NCI-H82 (cell line): Measurements from ENCODE around the gene SYAP1.
A peak's percentile ranks its signal among the peaks of the same experiment; 100 is the strongest.
"Not testable (repeated sequence)": the region's sequence is repeated elsewhere in the genome, so short reads cannot be mapped to it uniquely, and the experiment has no call there.

Experiments used
- DNase-seq: peaks from one replicate; lab custom pipeline; 2025; lab: John Stamatoyannopoulos, UW

The SYAP1 gene

GRCh38 chrX:16719334-16720084 lies at the start of gene SYAP1:
TSS of gene SYAP1 (plus strand) at chrX:16719612. CDS start at chrX:16719725, 113 bp downstream.
- peak; percentile 98 for DNase-seq

- peak; percentile 59 for DNase-seq
These were observed 48.4 kb upstream of the SYAP1 start for GRCh38 chrX:16671005-16671404.

- DNase-seq: no peak
These were observed 40.7 kb upstream of the SYAP1 start for GRCh38 chrX:16678689-16679088.

GRCh38 chrX:16683007-16683664 lies 36.3 kb upstream of the SYAP1 start:
- DNase-seq: no peak

- DNase-seq: no peak
These were observed 31.9 kb upstream of the SYAP1 start for GRCh38 chrX:16687514-16687913.

GRCh38 chrX:16695079-16695676 lies 24.2 kb upstream of the SYAP1 start:
- peak; percentile 72 for DNase-seq

- DNase-seq: no peak
These were observed 22.5 kb upstream of the SYAP1 start for GRCh38 chrX:16696956-16697355.

- DNase-seq: no peak
These were observed 20.0 kb upstream of the SYAP1 start for GRCh38 chrX:16699389-16699788.

- no peak for DNase-seq
These were observed 18.7 kb upstream of the SYAP1 start for GRCh38 chrX:16700734-16701133.

- no peak for DNase-seq
These were observed 16.5 kb upstream of the SYAP1 start for GRCh38 chrX:16702700-16703599.

- no peak for DNase-seq
These were observed 14.0 kb upstream of the SYAP1 start for GRCh38 chrX:16705370-16705769.

- no peak for DNase-seq
These were observed 11.4 kb upstream of the SYAP1 start for GRCh38 chrX:16708016-16708415.

GRCh38 chrX:16711219-16711811 lies 8.1 kb upstream of the SYAP1 start:
- DNase-seq: no peak

- peak; percentile 30 for DNase-seq
These were observed 7.4 kb upstream of the SYAP1 start for GRCh38 chrX:16711893-16712547.

- DNase-seq: peak; percentile 61
These were observed 6.8 kb upstream of the SYAP1 start, which contains the start of gene CTPS2 for GRCh38 chrX:16712548-16713155. TSS of gene CTPS2 (minus strand) at chrX:16712669. CDS start at chrX:16702902, 9,767 bp downstream.

- DNase-seq: no peak
These were observed 4.9 kb upstream of the SYAP1 start for GRCh38 chrX:16714504-16714903.

GRCh38 chrX:16715638-16716037 lies 3.8 kb upstream of the SYAP1 start:
- not testable (repeated sequence) for DNase-seq

- not testable (repeated sequence) for DNase-seq
These were observed 3.0 kb upstream of the SYAP1 start for GRCh38 chrX:16716451-16716850.

GRCh38 chrX:16718824-16719333 lies 533 bp upstream of the SYAP1 start:
- DNase-seq: no peak

GRCh38 chrX:16722481-16722880 lies 3.1 kb downstream of the SYAP1 start:
- no peak for DNase-seq
